Embryonic facial prominence (tissue), 1 donor: Measurements from ENCODE around the gene ABCA2.

Experiments used
- DNase-seq: peaks from one replicate; pipeline ENCODE4 v3.0.0-alpha.2; 2016; ENCODE audit errors: extremely low spot score

The ABCA2 gene

DNA sequence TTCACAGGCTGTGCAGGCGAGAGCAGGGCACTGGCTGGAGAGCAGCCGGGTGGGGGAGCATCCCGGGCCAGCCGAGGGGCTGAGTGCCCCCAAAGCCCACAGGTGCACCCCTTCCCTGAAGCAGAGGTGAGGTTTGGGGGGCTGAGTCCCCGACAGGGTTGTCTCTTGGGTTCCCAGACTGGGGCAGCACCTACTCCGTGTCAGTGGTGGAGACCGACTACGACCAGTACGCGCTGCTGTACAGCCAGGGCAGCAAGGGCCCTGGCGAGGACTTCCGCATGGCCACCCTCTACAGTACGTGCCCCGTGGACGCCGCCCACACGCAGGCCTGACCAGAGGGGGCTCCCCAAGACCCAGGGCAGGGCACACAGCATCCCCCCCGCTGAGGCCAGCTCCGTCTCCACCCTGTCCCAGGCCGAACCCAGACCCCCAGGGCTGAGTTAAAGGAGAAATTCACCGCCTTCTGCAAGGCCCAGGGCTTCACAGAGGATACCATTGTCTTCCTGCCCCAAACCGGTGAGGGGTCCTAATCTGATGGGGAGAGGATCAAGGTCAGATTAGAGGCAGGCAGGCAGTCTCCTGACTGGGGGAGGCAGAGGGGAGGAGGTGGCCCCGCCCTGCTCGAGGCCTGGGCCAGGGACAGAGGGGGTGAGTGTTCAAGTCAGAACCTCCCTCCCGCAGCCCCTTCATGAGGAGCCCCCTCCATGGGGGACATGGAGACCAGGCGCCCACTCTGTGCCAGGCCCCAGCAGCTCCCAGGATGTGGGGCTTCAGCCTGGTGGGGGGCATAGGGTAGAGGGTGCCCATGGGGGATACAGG is 48.1 kb downstream of the ABCA2 start:
- DNase-seq, result no peak

DNA sequence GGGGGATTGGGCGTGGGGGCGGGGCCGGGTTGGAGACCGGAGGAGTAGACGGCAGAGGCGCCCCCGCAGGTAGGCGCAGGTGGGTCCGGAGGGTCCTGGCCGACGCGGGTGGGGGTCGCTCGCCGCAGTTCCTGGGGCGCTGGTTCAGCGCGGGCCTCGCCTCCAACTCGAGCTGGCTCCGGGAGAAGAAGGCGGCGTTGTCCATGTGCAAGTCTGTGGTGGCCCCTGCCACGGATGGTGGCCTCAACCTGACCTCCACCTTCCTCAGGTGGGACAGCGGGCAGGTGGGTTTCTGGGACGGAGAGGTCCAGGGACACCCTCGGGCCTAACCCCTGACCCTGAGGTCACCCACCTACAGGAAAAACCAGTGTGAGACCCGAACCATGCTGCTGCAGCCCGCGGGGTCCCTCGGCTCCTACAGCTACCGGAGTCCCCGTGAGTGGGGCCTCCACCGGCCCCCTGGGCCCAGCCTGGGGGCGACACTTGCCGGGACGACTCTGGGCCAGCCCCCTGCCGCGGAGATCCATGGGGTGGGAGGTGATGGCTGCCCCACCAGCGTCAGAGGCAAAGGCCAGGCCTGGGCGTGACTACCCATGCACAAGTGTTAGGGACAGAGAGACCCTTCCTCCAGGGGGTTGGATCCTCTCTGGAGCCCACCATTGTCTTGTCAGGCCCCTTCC is 49.0 kb downstream of the ABCA2 start:
- no peak for DNase-seq

DNA sequence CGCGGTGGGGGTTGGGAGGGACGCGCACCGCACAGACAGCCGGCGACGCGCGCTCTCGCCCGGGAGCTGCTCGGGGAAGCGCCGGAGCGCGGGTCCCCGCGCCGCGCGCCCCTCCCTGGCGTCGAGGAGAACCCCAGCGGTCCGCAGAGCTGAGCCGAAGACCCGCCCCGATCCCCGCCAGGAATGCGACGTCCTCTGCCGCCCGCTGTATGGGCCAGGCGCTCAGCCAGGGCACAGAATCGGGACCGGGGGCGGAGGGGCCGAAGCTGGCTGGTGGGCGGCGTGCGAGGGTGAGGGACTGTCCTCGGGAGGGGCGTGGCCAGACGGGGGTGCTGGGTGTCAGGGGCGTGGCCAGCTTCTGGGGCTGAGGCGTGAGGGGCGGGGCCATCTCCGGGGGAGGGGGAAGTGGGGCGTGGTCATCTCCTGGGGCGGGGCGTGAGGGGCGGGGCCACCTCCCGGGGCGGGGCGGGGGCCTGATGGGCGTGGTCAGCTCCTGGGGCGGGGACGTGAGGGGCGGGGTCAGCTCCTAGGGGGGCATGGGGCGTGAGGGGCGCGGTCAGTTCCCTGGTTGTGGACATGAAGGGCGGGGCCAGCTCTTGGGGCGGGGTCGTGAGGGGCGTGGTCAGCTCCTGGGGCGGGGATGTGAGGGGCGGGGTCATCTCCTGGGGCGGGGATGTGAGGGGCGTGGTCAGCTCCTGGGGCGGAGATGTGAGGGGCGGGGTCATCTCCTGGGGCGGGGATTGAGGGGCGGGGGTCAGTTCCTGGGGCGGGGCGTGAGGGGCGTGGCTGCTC is 49.8 kb downstream of the ABCA2 start:
- no peak for DNase-seq

DNA sequence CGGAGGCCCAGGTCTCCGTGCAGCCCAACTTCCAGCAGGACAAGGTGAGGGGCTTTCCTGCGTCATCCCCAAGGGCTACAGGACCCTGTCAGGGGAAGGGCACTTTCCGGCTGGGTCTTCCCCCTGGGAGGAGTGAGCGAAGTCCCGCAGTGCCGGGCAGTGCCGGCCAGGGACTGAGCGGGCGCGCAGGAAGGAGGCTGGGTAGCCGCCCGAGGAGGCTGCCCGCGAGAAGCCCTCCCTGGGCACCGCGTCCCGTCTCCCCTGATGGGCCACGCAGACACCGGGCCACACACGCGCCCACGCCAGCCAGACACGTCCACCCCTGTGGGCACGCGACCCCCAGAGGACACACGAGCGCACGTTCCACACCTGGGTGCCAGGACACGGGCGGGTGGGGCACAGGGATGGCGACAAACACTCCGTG is 50.4 kb downstream of the ABCA2 start:
- no peak for DNase-seq

DNA sequence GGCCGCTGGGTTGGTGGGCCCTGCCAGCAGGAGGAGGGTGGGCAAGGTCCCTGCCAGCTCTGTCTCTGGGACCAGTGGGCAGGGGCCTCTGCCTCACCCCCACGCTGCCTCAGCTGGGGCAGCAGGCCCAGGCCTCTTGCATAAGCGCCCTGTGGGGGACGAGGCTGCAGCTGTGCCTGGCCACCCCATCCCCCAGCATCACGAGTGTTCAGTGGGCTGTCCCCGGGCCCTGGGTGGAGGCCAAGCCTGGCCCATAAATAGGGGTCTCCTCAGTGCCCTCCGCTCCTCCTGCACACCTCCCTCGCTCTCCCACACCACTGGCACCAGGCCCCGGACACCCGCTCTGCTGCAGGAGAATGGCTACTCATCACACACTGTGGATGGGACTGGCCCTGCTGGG is 50.8 kb downstream of the ABCA2 start, which contains the start of gene PTGDS:
Gene PTGDS, plus strand, starts transcription at position 282 of the 400 bp plus-strand sequence. Its CDS starts 75 bp downstream, at position 357.
- no peak for DNase-seq

DNA sequence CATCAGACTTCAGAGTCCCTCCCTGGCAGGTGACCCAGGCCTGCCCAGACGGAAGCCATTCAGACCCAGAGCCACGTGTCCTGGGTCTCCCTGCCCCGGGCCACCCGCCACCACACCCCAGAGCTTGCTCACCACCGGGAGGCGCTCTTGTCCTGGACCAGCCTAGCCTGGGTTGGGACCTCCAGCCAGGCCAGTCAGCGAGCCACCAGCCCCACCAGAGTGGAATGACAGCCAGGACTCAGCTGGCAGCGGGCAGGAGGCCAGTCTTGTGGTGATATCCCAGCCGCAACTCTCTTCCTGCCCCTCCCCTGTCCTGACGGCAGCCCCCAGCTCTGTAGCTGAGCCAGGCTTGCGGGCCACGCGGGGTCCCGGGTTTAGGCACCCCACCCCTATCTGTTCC is 52.4 kb downstream of the ABCA2 start:
- DNase-seq, result no peak

DNA sequence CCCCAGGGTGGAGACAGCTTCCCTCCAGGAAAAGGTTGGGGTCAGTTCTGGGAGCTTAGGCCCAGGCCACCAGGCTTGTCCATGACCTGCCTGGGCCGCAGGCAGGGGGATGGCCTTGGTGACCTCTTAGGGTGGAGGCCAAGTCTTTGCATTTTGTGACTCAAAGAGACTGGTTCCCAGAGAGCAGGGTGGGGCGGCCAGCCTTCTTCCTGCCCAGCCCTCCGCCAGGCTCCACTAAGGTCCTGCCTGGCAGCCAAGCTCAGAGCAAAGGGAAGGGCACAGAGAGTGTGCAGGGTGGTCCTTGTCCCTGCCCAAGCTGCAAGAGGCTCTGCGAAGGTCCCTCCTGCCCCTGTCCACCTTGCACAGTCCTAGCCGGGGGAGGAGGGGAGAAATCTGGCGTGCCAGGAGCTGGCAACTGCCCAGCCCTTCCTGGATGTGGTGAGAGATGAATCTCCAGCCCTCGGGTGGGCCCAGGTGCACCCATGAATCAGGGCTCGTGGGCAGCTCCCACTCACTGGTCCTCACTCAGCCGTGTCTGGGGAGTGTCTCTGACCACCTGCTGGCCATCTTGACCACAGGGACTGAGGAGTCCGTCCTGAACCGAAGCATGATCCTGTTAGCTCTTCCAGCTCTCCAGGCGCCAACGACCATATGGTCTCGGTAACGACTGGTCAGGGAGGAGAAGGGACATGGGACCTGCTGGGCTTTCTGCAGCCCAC is 53.1 kb downstream of the ABCA2 start:
- no peak for DNase-seq

DNA sequence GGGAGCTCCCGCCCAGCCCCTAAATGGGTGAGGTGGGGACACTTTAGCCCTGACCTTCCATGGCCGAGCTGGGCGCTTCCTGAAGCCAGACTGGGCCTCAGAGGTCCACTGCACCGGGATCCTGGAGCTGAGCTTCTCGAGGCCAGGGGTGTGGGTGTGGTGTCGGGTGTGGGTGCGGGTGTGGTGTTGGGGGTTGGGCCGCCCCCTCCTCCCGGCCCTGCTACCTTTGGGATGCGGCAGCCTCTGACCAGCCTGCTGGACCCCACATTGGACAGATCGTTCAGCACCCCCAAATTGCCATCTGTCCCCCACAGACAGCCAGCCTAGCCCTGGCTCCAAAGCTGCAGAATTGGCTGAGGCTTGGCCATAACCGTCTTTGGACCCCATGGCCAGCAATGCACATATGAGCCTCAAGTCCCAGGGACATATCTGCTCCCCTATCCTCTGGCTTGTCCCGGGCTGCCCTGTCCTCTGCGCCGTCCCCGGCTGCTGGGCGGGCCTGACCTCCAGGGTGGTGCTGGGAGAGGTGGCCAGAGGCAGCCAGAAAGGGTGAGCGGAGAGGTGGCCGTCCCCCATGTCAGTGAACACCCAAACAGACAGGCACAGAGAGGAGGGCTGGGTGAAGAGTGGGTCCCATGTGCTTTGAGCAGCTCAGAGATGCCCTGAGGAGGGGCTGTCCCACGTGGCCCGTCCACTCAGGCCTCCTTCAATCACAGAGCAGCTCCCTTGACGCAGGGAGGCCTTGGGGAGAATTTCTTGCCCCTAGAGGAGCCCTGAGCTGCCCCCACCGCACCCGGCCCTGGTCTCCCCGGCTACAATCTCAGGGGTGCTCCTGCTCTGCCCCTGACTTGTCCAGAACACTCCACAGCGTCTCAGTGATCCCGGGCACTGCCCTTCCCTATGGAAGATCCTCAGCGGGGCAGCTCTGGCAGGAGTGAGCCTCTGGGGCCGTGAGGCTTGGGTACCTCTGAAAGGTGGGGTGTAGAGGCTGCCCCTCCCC is 54.1 kb downstream of the ABCA2 start:
- DNase-seq, result no peak

DNA sequence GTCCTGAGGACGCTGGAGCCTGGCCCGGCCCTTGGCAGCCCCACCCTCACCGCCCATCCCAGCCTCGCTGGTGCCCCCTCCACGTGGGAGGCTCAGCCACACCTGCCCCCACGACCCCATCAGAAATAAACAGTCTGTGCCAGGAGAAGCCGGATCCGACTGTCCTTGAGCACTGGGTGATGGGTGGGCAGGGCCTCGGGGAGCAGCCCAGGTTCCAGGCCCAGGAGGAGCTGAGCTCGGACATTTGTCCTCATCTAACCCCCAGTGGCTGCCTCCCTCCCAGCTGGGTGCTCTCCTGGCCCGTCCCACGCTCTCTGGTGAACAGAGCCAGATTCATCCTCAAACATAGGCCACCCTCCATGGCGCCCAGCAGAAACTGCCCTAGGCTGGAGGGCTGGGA is 55.3 kb downstream of the ABCA2 start:
- DNase-seq, result no peak

DNA sequence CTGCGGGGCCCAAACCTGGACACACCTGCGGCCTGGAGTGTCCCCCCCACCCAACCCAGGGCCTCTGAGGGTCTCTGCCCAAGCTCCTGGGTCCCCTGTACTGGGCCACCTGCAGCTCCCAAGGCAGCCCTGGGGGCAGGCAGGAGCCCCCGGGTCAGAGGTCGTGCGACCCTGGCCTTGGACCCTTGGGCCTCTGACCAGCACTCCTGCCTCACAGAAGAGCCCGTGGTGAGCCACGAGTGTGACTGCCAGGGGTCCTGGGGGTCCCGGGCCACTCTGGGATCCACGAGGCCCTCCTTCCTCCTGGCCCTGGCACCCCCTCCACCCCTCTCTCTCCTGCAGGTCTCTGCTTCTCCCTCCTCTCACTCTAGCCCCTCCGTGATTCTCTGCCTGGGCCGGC is 55.7 kb downstream of the ABCA2 start:
- no peak for DNase-seq

DNA sequence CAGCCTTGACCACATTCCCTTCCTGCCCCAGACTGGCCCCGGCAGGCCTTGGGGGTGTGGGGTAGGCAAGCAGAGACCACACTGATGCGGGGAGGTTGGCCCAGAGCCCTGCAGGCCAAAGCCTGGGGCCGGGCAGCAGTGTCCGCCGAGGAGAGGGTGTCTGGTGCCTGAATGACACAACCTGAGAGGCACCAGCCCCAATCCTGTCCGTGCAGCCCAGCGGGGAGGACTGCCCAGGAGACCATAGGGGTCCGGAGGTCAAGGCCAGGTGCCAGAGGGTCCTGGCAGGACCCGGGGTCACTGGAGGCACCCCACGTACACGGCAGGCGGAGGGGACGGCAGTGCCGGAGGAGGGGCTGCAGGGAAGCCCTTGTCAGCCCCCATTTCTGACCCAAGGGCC is 56.3 kb downstream of the ABCA2 start:
- DNase-seq, result no peak

DNA sequence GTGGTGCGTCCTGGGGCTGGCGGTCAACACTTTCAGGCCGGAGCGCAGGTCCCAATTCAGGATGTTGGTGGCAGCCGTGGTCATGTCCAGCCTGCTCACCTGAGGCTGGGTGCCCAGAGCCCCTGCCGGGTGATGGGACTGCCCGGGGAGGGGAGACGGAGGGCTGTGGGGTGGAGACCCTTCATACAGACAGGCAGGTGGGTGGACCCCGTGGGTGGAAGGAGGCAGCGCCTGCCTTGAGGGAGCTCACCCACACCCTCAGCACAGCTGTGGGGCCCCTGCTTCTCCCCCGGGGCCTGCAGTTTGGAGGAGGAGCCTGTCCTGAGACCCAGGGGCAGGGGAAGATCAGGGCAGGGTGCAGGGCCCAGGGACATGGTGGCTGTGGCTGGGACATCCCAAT is 57.7 kb downstream of the ABCA2 start:
- DNase-seq, result no peak

DNA sequence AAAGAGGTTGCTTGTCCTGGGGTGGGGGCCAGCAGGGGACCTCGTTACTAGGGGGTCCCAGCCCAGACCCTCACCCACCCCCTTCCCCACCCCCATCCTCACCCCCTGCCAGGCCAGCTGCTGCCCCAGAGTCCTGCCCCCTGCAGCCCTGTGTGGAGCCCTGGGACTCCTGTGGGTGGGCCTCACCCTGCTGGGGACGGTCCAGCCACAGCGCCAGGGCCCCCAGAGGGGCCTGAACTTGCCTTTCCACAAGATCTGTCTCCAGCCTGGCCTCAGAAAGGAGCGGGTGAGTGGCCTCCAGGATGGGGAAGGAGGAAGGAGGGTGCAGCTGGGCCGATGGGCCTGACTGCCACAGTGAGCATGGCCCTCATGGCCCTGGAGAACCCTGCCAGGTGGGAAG is 58.3 kb downstream of the ABCA2 start:
- no peak for DNase-seq

DNA sequence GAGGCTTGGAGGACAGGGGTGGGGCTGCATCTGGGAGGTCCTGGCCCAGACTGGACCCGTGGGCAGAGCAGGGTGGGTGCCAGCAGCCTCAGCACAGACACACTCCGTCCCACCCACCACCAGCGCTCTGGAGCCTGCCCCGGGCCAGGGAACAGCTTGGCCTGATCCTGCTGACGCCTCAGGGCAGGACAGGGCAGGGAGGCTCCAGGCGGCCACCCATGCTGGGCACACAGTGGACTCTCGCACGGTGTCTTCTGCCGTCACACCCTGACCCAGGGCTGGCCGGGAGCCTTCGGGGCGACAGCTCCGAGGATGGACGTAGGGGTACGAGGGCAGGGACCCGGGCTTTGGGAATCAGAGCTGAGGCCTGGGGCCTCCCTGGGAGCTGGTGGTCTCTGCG is 58.9 kb downstream of the ABCA2 start:
- DNase-seq, result no peak

DNA sequence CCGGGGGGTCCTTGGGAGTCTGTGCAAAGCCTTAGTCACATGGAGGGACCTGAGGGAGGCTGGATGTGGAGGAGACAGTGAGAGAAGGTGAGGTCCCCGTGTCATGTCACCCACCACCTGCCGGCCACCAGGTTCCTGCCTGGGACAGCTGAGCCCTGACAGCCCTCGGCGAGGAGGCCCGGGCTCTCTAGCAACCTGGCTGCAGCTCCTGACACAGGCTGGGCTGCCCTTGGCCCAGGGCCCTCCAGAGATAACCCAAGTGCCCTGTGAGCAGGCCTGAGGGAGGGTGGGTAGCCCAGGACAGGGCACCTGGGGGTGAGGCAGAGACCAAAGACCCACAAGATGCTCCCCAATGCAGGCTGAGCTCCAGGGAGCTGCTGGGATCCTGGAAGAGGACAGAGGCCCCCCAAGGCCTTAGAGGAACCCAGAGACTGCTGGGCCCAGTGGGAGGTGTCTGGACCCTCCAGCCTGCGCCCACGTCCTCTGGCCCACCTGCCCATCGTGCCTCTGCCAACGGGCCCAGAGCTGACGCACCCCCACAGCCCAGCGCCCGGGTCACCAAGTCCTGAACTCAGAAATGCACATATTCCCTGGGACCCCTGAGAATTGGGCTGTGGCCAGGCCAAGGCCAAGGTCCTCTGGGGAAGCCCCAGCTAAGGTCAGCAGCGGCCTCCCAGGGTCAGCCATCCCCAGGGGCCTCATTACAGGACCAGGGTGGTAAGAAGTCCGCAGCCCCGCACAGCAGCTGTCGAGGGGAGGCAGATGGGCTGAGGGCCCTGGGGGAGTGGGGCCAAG is 59.5 kb downstream of the ABCA2 start:
- DNase-seq, result no peak

DNA sequence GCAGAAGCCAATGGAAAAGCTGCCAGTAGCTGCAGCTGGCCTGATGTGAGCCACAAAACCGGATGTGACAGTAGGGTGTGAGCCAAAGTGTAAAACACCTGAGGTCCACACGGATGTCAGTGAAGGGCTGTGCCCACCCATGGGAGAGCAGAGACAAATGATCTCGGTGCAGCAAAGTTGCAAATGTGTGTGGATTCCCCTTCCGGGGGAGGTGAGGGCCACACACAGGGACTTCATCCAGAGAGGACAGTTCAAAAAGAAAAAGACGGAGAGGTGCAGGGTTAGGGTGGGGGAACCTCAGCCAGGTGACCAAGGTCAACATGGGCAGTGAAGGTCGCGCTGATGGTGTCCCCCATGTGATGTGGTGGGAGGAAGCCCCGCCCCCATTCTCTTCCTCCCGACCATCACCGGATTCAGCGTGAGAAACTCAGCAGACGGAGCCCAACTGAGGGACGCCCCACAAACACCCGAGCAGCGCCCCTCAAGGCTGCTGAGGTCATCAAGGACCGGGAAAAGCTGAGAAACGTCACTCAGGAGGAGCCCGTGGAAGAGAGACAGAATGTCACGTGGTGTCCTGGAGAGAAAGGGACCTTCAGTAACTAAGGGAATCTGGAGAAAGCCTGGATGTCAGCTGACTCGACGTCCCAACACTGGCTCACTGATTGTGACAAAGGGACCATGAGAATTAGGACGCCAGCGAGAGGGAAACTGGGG is 62.1 kb downstream of the ABCA2 start:
- no peak for DNase-seq

DNA sequence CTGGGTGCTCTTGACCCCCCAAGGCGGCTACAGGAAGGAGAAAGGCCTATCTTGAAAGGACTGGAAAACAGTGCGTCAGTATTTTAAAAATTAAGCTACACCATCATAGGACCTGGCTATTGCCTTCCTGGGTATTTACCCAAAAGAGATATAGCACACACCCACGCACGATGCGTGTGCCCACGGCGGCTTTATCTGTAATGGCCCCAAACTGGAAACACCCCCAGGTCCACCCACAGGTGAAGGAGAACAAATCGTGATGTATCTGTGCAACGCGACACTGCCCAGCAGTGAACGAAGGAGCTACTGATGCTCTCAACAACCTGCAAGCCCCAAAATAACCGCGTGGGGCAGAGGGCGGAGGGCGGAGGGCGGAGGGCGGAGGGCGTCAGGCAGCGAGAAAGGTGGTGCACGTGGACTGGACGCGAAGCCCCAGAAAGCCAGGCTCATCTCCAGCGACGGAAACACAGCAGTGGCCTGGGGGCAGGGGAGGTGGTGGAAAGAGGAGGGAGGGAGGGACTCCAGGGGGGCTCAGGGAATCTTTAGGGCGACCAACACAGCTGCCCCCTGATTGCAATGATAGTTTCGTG is 63.1 kb downstream of the ABCA2 start:
- DNase-seq, result no peak

DNA sequence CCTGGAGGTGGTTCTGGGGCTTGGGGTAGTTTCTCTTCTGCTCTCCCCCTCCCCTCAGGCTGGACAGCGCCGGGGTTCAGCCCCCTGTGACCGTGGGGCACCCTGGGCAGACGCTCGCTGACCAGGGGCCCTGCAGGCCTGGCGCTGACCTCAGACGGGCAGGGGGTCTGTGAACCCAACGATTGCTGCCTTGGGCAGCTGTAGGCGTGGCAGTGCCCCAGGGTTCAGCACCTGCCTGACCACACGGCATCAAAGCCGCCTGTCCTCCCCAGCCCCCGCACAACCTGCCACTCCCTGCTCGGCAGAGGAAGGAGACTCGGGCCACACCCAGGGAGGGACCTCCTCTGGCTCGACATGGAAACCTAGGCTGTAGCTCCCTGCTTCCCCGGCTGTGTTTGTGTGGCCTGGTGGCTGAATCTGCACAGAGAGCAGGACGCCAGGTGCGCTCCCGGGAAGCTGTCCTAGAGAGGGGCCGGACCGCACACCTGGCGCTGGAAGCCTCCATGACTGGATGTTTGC is 63.8 kb downstream of the ABCA2 start:
- DNase-seq, result no peak
